ENCODE data around the gene MYEF2.

The MYEF2 gene

GRCh38 chr15:48084759-48085590, 93.1 kb downstream of the MYEF2 start:
- no peak for DNase-seq

All from CD4-positive, alpha-beta T cell treated with Interleukin-4 for 4 hours (primary cell).